HG03354 (cell line): ENCODE results near the gene RTN4.
"Not testable (repeated sequence)": the region's sequence is repeated elsewhere in the genome, so short reads cannot be mapped to it uniquely, and the experiment has no call there.

Experiments
- ATAC-seq: cut with Tn5 transposase; IDR thresholded peaks from one replicate; pipeline ENCODE4 v1.9.1; 2021; ENCODE audit warnings: mild to moderate bottlenecking; ENCODE audit not compliant: unreplicated experiment, poor library complexity, severe bottlenecking

Gene RTN4

DNA sequence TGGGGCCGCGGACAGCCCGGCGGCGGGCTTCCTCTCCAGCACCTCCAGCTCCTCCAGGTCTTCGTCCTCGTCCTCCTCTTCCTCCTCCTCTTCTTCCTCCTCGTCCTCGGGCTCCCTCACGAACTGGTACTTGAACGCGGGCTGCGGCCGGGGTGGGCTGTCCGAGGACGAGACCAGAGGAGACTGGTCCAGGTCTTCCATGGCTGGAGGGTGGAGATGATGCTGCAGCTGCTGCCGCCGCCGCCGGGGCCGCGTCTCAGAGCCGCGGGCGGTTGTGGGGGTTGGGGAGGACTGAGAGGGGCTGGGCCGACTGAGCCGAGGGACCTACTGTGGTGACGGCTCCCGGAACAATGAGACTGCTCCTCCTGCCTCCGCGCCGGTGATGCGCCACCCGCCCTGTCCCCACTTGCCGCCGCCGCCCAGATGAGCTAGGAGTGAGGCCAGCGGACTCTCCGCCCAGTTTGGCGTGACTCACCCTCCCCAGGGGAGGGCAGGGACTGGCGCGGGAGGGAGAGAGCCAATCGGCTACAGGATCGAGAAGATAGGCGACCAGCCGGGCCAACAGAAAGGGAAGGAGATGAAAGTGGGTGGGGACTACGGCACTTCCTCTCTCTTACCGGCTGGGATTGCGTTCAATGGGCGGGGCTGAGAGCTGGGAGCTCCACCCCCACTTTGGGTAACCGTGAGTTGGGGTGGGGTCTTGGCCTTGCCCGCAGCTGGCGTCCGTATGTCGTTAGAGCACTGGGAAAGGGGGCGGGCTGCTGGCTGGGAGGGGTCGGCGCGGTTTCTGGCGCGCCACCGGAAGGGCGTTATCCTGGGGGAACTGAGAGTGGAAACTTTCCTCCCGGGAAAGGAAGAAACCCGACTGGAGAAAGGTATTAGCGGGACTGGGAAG lies at the start of gene RTN4:
Gene RTN4, minus strand, starts transcription at position 352 of the 895 bp plus-strand sequence. Its CDS starts 151 bp downstream, at position 201.
- ATAC-seq: peak; percentile 88

DNA sequence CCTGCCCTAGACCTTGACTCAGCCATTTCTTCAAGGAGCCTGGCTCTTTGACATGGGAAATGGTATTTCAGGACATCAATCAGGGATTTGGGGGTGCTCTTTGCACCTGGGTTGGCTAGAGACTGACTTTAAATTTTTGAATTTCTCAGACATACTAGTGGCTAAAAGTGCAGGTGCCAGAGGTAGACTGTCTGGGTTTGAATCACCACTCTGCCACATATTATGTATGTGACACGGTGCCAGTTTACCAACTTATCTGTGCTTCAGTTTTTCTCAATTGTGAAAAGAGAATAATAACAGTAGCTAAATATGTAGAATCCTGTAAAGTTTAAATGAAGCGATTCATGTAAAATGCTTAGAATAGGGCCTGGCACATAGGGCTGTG lies 49.2 kb upstream of the RTN4 start:
- no peak for ATAC-seq

GRCh38 chr2:55097461-55098410 lies 47.5 kb upstream of the RTN4 start:
- ATAC-seq: no peak

- no peak for ATAC-seq
Observed at GRCh38 chr2:55097082-55097460, 46.8 kb upstream of the RTN4 start.

GRCh38 chr2:55096586-55096985 lies 46.3 kb upstream of the RTN4 start:
- no peak for ATAC-seq

GRCh38 chr2:55093381-55093780 lies 43.1 kb upstream of the RTN4 start:
- no peak for ATAC-seq

- no peak for ATAC-seq
Observed at GRCh38 chr2:55092439-55092838, 42.2 kb upstream of the RTN4 start.

DNA sequence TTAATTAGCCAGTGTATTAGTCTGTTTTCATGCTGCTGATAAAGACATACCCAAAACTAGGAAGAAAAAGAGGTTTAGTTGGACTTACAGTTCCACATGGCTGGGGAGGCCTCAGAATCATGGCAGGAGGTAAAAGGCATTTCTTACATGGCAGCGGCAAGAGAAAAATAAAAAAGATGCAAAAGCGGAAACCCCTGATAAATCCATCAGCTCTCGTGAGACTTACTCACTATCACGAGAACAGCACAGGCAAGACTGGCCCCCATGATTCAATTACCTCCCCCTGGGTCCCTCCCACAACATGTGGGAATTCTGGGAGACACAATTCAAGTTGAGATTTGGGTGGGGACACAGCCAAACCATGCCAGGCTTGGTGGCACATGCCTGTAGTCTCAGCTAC lies 41.4 kb upstream of the RTN4 start:
- ATAC-seq: not testable (repeated sequence)

- ATAC-seq: no peak
Observed at GRCh38 chr2:55090702-55091101, 40.5 kb upstream of the RTN4 start.

GRCh38 chr2:55089726-55090125 lies 39.5 kb upstream of the RTN4 start:
- ATAC-seq: no peak

DNA sequence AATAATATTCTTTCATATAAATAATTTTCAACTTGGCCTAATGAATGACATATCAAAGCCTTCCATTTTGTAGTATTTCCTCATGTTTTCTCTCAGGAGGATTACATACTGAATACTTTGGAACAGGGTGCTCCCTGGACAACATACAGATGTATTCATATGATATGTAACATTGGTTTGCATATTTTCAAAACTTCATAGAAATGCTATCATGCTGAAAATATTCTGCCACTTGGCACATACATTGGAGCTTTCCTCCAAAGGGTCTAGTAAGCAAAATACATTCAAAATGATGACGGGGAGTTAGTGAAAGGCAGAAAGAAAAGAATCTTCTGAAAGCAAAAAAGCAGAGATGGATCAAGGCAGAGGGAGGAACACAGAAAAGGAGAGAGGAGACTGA lies 38.1 kb upstream of the RTN4 start:
- ATAC-seq: no peak

DNA sequence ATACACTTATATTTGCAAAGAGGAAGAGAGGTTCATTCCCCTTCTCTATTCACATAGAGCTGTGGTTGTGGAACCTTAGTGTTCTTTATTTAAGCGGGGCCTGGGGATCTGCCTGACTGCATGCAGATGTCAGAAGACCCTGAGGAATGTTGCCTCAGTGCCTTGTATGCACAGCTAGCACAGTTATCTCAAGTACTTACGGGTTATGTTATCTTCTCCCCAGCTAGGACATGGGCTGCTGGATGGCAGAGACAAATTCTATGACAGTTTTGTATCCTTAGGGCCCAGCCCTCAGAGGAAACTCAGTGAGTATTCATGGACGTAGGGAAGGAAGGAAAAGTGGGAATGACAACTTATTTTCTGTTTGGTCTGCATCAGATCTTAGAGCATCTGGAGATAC lies 37.7 kb upstream of the RTN4 start:
- ATAC-seq: no peak

- no peak for ATAC-seq
Observed at GRCh38 chr2:55087501-55087900, 37.2 kb upstream of the RTN4 start.

GRCh38 chr2:55085113-55086040 lies 35.1 kb upstream of the RTN4 start:
- no peak for ATAC-seq

- no peak for ATAC-seq
Observed at GRCh38 chr2:55084641-55085040, 34.4 kb upstream of the RTN4 start.

DNA sequence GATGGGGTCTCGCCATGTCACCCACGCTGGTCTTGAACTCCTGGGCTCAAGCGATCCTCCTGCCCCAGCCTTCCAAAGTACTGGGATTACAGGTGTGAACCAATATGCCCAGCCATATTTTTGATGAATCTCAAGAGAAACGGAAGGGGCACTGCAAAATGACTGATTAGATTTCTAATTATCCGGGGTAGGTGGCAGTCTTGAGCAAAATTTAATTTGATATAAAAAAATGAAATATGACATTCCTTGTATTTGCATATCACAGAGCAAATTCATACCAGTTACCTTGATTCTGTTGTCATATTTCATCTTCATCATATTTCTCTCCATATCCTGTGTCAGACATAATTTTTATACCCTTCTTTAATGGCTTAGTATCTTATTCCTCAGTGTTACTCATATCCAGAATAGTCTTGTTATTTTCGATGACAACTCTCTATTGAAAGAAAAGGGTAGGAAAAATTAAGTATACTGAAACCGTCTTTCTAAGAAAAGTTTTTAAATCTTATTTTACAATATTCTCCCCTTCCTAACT lies 30.0 kb upstream of the RTN4 start:
- ATAC-seq: no peak

GRCh38 chr2:55078956-55079355 lies 28.7 kb upstream of the RTN4 start:
- ATAC-seq: no peak

GRCh38 chr2:55076721-55077120 lies 26.5 kb upstream of the RTN4 start:
- ATAC-seq: no peak

GRCh38 chr2:55076019-55076418 lies 25.8 kb upstream of the RTN4 start:
- ATAC-seq: not testable (repeated sequence)
